ENCODE data around the gene LRRC39. TPM values are rescaled to one million over a fixed set of nuclear protein-coding genes. Genes with fewer than 3 reads are reported as not detected.
"Not testable (repeated sequence)": the region's sequence is repeated elsewhere in the genome, so short reads cannot be mapped to it uniquely, and the experiment has no call there.

LRRC39 gene
- polyA plus RNA-seq (ENCODE audit: insufficient read length in 12 of 12) = 100 to 1,000 TPM in 10 of 12 donors, 10 to 100 TPM in 1, not detected in 1; 85.7 to 304 (median 227) TPM
- long read RNA-seq, donor 1 = 0 reads
- long read RNA-seq, donor 2, transcript LRRC39-202 (10 exons, 1,396 nt) = major isoform, 59 of 144 reads
- long read RNA-seq, donor 2, partial matches to known transcripts = 49 of 144 reads
- long read RNA-seq, donor 2, other reads (novel, unspliced or antisense) = 36 of 144 reads
- long read RNA-seq, donor 3, transcript LRRC39-202 (10 exons, 1,396 nt) = major isoform, 20 of 51 reads
- long read RNA-seq, donor 3, partial matches to known transcripts = 25 of 51 reads
- long read RNA-seq, donor 3, other reads (novel, unspliced or antisense) = 6 of 51 reads
- long read RNA-seq, donor 4, transcript LRRC39-202 (10 exons, 1,396 nt) = major isoform, 12 of 35 reads
- long read RNA-seq, donor 4, partial matches to known transcripts = 13 of 35 reads
- long read RNA-seq, donor 4, other reads (novel, unspliced or antisense) = 10 of 35 reads
- long read RNA-seq, donor 5, transcript LRRC39-202 (10 exons, 1,396 nt) = major isoform, 48 of 111 reads
- long read RNA-seq, donor 5, partial matches to known transcripts = 24 of 111 reads
- long read RNA-seq, donor 5, other reads (novel, unspliced or antisense) = 39 of 111 reads
- long read RNA-seq, donor 6, transcript LRRC39-202 (10 exons, 1,396 nt) = major isoform, 16 of 41 reads
- long read RNA-seq, donor 6, partial matches to known transcripts = 18 of 41 reads
- long read RNA-seq, donor 6, other reads (novel, unspliced or antisense) = 7 of 41 reads
- long read RNA-seq, donor 7, transcript LRRC39-202 (10 exons, 1,396 nt) = major isoform, 15 of 49 reads
- long read RNA-seq, donor 7, partial matches to known transcripts = 22 of 49 reads
- long read RNA-seq, donor 7, other reads (novel, unspliced or antisense) = 12 of 49 reads
- long read RNA-seq, donor 8, transcript LRRC39-202 (10 exons, 1,396 nt) = major isoform, 46 of 139 reads
- long read RNA-seq, donor 8, partial matches to known transcripts = 60 of 139 reads
- long read RNA-seq, donor 8, other reads (novel, unspliced or antisense) = 33 of 139 reads
- long read RNA-seq, donor 9, transcript LRRC39-202 (10 exons, 1,396 nt) = major isoform, 14 of 29 reads
- long read RNA-seq, donor 9, partial matches to known transcripts = 10 of 29 reads
- long read RNA-seq, donor 9, other reads (novel, unspliced or antisense) = 5 of 29 reads
- long read RNA-seq, donor 10, transcript LRRC39-202 (10 exons, 1,396 nt) = major isoform, 32 of 108 reads
- long read RNA-seq, donor 10, partial matches to known transcripts = 38 of 108 reads
- long read RNA-seq, donor 10, other reads (novel, unspliced or antisense) = 38 of 108 reads
- long read RNA-seq, donor 11, transcript LRRC39-202 (10 exons, 1,396 nt) = major isoform, 36 of 99 reads
- long read RNA-seq, donor 11, partial matches to known transcripts = 29 of 99 reads
- long read RNA-seq, donor 11, other reads (novel, unspliced or antisense) = 34 of 99 reads

DNA sequence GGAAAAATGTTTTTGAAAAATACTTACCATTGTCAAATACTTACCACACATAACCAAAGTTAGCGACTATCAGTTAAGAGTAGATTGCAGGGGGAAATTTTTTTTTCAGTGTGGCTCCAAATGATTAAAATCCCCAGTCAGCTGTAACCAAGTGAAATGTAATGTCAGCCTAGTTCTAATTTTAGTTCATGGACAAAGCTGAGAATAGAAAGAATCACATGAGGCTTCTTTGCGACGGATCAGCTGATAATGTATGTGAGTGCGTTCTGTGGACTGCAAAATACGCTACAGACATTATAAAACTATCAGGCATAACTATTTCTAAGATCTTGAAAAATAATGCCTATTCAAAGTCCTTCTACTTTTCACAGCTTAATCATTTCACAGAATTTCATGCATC, at the start of gene LRRC39:
TSS of gene LRRC39 (minus strand) at position 166 of the 400 bp plus-strand sequence. CDS start 9,740 bp downstream, outside the sequence.
- DNase-seq = no peak

DNA sequence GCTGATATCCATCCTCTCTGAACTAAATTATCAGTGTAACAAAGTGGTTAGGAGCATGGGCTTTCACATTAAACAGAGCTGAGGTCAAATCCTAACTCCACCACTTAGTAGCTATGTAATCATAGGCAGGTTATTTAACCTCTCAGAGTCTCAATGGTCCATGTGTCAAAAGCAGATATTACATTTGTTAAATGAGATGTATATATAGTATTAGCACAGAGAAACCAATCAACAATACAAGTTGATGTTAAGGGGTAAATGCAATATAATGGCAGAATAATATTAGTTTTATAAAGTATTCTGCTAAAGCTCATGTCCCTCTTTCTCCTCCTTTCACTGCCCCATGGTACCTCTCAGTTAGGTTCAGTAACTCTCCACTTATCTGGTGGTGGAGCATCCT, 44.4 kb upstream of the LRRC39 start:
- DNase-seq = no peak

DNA sequence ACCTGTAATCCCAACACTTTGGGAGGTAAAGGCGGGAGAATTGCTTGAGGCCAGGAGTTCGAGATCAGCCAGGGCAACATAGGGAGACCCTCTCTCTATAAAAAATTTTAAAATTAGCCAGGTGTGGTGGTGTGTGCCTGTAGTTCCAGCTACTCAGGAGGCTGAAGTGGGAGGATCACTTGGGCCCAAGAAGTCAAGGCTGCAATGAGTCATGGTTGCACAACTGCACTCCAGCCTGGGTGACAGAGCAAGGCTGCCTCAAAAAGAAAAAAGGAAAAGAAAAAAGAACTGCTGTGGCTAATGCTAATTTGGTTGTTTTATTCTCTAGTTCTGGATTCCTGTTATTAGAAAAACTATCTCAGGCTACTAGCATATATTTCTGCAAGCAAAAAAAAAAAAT, 41.8 kb upstream of the LRRC39 start:
- DNase-seq = no peak

DNA sequence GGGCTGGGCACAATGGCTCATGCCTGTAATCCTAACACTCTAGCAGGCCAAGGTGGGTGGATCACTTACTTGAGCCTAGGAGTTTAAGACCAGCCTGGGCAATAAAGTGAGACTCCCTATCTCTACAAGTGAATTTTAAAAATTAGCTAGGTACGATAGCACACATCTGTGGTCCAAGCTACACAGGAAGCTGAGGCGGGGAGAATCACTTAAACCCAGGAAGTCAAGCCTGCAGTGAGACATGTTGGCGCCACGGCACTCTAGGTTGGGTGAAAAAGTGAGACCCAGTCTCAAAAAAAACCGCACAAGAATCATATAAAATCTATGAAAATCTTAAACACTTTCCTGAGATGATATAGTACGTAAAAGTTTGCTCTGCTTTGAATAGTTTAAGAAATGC, 41.4 kb upstream of the LRRC39 start:
- no peak for DNase-seq

DNA sequence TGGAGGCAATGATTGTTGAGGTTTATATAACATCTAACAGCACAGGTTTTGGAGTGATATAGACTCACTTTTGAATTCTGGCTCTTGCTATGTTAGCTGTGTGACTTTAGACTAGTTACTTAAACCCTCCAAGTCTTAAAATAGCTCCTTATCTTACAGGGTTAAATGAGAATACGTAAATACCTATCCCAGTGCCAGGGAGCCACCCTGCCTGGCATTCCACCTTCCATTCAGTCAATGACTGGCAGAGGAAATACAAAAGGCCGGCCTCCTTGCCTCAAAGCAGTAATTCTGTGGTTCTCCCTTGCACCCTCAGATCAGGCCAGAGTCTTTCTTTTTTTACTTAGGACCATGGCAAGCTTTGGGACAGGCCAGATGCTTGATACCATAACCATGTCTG, 39.8 kb upstream of the LRRC39 start:
- DNase-seq = no peak

DNA sequence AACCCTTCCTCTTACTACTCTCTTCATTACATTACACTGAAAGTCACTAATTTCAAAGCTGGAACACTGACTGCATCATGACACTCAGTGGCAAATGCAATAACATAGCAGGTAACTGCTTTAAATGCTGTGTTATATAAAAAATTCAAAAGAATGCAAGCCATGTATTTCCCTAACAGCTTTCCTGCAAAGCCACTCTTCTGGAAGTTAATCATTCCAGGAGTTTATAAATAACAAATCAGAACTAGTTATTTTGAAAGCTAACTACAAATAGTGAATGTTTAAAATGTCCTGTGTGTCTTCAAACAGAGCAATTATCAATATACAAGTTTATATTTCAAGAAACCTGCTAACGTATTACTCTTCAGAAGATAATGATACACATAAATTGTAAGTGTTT, 37.0 kb upstream of the LRRC39 start:
- no peak for DNase-seq

DNA sequence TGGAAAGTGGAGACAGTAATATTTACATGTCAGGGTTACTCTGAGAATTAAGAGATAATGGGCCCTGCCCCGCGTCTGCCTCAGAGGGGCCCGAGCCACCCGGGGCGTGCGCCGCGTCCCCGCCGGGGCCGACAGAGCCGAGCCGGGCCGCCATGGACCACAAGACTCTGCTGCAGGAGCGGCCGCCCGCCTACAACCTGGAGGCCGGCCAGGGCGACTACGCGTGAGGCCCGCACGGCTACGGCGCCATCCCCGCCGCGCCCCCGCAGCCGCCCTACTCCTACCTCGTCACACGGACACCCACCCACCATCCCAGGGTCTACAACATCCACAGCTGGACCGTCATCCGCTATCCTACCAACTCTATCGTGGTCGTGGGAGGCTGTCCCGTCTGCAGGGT, 35.1 kb upstream of the LRRC39 start:
- DNase-seq = no peak

DNA sequence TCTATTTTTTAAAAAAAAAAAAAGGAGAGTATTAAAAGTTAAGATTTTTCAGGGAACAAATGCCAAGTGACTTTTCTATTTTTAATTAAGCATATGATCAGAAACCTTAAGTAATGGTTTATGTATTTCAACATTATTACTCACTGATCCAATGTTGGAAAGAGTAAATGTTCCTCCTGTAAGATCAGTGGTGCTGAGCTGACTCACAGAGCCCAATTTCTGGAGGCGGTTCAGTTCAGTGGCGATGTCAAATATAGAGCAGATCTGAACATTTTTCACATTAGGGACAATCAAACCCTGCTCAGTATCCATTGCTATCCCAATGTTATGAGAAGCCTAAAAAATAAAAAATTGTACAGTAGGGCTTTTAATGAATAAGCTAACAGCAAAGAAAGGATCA, 28.2 kb upstream of the LRRC39 start:
- DNase-seq = no peak

DNA sequence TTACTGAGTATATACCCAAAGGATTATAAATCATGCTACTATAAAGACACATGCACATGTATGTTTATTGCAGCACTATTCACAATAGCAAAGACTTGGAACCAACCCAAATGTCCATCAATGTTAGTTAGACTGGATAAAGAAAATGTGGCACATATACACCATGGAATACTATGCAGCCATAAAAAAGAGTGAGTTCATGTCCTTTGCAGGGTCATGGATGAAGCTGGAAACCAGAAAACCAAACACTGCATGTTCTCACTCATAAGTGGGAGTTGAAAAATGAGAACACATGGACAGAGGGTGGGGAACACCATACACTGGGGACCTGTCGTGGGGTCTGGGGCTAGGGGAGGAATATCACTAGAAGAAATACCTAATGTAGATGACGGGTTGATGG, 27.5 kb upstream of the LRRC39 start:
- not testable (repeated sequence) for DNase-seq

DNA sequence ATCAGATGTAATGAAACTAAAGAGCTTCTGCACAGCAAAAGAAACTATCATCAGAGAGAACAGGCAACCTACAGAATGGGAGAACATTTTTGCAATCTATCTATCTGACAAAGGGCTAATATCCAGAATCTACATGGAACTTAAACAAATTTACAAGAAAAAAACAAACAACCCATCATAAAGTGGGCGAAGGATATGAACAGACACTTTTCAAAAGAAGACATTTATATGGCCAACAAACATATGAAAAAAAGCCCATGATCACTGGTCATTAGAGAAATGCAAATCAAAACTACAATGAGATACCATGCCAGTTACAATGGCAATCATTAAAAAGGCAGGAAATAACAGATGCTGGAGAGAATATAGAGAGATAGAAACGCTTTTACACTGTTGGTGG, 27.0 kb upstream of the LRRC39 start:
- DNase-seq = not testable (repeated sequence)

DNA sequence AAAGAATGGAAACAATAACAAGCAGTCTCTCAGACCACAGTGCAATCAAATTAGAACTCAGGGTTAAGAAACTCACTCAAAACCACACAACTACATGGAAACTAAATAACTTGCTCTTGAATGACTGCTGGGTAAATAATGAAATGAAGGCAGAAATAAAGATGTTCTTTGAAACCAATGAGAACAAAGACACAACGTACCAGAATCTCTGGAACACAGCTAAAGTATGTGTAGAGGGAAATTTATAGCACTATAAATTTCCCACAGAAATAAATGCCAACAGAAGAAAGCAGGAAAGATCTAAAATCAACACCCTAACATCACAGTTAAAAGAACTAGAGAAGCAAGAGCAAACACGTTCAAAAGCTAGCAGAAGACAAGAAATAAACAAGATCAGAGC, 24.6 kb upstream of the LRRC39 start:
- not testable (repeated sequence) for DNase-seq

DNA sequence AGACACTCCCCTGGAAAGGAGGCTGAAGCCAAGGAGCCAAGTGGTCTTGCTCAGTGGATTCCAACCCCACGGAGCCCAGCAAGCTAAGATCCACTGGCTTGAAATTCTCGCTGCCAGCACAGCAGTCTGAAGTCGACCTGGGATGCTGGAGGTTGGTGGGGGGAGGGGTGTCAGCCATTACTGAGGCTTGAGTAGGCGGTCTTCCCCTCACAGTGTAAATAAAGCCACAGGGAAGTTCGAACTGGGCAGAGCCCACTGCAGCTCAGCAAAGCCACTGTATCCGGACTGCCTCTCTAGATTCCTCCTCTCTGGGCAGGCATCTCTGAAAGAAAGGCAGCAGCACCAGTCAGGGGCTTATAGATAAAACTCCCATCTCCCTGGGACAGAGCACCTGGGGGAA, 22.0 kb upstream of the LRRC39 start:
- not testable (repeated sequence) for DNase-seq

DNA sequence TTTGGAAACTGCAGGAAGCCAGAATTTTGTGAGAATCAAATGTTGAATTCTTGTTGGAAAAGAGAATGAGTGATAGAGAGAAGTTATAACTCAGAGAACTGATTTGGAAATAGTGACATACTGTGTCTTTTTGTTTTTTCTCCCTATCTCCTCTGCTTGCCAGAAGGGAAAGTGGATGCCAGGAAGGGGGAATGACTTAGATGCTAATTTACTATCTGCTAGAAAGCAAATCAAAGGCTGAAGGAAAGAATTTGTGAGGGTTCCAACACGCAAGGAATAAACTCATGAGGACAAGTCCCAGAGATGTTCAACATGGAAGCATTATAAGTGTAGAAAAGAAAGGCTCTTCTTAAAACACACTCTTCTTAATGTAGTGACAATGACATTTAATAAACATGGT, 20.5 kb upstream of the LRRC39 start:
- no peak for DNase-seq

DNA sequence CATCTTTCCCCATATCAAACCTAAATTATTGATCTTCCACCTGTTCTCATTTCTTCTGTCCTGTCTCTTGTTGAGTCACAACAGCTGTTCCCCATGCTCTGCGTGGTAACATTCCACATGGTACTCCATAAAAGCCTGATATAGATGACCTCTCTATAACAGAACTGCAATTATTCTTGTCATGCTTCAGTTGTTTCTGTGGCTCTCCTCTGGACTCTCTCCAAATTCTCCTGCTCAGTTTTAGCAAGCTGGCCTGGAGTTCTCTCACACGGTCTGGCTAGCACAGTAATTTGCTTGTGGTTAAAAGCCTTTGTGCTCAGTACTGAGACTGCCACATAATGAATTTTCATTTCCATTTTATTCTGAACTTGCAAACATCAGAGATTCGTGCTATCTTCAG, 10.6 kb upstream of the LRRC39 start:
- peak; percentile 15 for DNase-seq

DNA sequence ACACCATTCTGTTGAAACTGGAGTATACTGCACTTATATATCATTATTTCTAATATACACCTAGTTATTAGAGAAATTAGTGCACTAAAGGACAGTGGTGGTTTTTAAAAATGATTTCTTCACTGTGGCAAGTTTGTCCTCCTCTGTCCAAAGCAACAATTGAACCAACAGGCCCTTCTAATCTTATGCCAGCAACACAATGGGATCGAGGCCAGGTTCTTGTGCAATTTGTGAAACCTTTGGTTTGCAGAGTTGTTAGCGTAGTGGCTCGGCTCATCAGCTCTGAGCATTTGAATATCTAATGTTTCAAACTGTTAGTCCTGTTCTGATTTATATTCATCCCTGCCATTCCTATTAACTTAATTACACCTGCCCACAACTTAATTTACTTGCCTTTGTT, 9.9 kb upstream of the LRRC39 start:
- no peak for DNase-seq

DNA sequence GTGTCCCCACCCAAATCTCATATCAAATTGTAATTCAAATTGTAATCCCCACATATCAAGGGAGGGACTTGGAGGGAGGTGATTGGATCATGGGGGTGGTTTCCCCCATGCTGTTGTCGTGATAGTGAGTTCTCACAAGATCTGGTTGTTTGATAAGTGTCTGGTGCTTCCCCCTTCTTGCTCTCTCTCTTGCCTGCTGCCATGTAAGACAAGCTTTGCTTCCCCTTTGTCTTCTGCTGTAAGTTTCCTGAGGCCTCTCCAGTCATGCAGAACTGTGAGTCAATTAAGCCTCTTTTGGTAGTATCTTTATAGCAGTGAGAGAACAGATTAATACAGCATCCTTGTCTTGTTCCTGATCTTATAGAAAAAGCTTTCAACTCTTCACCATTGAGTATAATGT, 6.5 kb upstream of the LRRC39 start:
- DNase-seq = no peak

DNA sequence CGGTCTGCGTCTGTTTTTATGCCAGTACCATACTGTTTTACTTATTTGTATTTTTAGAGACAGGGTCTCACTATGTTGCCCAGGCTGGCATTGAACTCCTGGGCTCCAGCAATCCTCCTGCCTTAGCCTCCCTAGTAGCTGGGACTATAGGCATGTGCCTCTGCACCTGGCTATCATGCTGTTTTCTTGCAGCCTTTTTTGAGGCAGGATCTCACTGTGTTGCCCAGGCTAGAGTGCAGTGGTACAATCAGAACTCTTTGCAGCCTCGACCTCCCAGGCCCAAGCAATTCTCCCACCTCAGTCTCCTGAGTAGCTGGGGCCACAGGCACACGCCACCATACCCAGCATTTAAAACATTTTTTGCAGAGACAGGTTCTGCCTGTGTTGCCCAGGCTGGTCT, 5.3 kb upstream of the LRRC39 start:
- DNase-seq = no peak

DNA sequence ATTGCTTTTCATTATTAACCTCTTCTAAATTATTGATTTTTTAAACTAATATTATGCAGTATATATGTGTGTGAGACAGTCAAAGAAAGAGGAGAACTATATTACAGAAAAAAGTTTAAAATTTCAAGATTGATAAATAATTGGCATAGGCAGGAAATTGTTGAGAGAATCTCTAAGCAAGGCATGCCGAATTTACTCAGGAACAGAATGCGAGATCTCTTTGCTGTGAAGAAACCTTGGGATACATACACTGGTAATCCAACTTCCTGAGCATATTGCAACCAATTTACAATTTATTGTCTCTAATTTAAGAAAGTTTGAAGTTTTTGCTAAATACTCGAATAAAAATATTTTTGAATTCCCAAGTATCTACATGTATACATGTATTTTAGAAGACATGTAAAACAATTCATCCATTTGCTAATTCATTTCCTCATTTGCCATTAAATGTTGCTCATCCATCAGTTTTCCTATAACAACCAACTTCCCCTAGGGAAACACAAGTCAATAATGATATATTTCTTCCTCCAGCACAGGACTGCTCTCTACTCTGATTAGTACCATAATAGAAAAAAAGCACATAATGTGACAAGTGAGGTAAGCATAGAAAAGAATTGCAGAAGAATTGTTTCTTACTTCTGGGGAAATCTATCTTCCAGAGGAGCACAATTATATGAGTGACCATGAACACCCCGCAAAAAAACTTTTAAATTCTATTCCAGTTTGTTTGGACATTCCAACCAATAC, 588 bp downstream of the LRRC39 start:
- DNase-seq = no peak

DNA sequence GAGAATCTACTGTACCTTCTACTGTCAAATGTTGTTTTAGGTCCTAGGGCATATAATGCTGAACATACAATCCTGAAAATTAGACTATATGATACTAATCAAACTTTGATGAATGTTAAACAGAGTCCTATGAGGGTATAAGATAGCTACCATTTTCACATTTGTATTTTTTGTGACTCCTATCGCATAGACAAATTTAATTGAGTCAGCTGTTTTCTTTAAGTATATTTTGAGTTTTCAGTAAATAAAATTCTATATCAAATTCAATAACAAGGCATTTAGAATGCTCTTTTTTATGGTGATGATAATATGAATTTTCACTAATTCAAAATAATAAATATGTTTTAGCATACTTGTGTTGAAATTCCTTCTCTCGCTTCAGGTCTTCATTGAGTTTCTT, 10.0 kb downstream of the LRRC39 start:
- no peak for DNase-seq

DNA sequence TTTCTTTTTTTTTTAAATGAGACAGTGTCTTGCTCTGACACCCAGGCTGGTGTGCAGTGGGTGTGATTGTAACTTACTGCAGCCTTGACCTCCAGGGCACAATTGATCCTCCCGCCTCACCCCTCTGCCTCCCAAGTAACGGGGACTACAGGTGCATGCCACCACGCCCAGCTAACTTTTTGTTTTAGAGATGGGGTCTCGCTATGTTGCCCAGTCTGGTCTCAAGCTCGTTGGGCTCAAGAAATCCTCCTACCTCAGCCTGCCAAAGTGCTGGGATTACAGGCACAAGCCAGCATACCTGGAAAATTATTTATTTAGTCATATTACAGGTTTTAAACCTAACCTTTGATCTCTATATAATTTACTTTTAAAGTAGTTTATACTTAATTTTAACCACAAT, 13.4 kb downstream of the LRRC39 start:
- no peak for DNase-seq

DNA sequence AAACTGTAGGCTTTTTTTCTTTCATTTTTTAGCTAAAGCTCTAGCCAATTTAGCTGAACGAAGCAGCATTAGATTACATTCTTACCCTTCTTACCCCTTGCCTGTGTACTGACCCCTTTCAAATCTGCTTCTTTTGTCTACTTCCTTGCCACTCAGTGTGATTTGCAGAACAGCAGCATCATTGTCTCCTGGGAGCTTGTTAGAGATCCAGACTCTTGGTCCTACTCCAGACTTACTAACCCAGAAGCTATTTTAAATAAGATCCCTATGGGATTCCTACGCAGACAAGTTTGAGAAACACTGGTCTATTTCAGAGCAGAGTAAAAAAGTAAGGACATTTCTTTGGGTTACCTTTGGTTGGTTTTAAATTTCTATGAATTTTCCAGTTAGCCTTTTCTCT, 13.8 kb downstream of the LRRC39 start:
- DNase-seq = peak; percentile 25

Data from muscle of arm (tissue), 14 donors.